Astrocyte (in vitro differentiated cells and primary cell): ENCODE data around the gene SETD2. TPM values are rescaled to one million over a fixed set of nuclear protein-coding genes. Genes with fewer than 3 reads are reported as not detected.
"Not testable (repeated sequence)": the region's sequence is repeated elsewhere in the genome, so short reads cannot be mapped to it uniquely, and the experiment has no call there.

Experiments
- DNase-seq: peaks from one replicate; pipeline ENCODE4 v3.0.0-alpha.2; 2010; ENCODE audit warnings: low read depth
- FAIRE-seq: peaks from 2 replicates; lab custom pipeline; 2011; peaks lifted over from hg19 to GRCh38; lab: Jason Lieb, UNC
- H2AFZ ChIP-seq: 2 replicates; pipeline ENCODE4 v1.6.0; 2012; ENCODE audit warnings: low read depth, low read length, inconsistent platforms
- H3K27ac ChIP-seq: 2 replicates; pipeline ENCODE4 v1.5.1; 2011; ENCODE audit warnings: low read depth, low read length, inconsistent platforms
- H3K27me3 ChIP-seq: 2 replicates; pipeline ENCODE4 v1.6.0; 2011; ENCODE audit warnings: low read length, inconsistent platforms; ENCODE audit not compliant: insufficient read depth
- H3K36me3 ChIP-seq: 2 replicates; pipeline ENCODE4 v1.5.1; 2011; ENCODE audit warnings: low read length, inconsistent platforms; ENCODE audit not compliant: insufficient read depth
- H3K4me1 ChIP-seq: 2 replicates; pipeline ENCODE4 v1.5.1; 2011; ENCODE audit warnings: low read length, inconsistent platforms; ENCODE audit not compliant: insufficient read depth
- H3K4me2 ChIP-seq: 2 replicates; pipeline ENCODE4 v1.6.0; 2012; ENCODE audit warnings: low read length, inconsistent platforms
- H3K4me3 ChIP-seq: 2 replicates; pipeline ENCODE4 v1.5.1; 2011; ENCODE audit warnings: low read depth, mild to moderate bottlenecking, low read length, inconsistent platforms; ENCODE audit not compliant: insufficient read depth
- H3K79me2 ChIP-seq: 2 replicates; pipeline ENCODE4 v1.6.0; 2012; ENCODE audit warnings: mild to moderate bottlenecking, low read length, inconsistent platforms; ENCODE audit not compliant: insufficient read depth
- H3K9ac ChIP-seq: 2 replicates; pipeline ENCODE4 v1.6.0; 2012; ENCODE audit warnings: mild to moderate bottlenecking, low read length, inconsistent platforms
- H3K9me3 ChIP-seq: 2 replicates; pipeline ENCODE4 v1.5.1; 2012; ENCODE audit warnings: low read depth, mild to moderate bottlenecking, low read length, inconsistent platforms; ENCODE audit not compliant: insufficient read depth
- H4K20me1 ChIP-seq: 2 replicates; pipeline ENCODE4 v1.6.0; 2012; ENCODE audit warnings: low read length, inconsistent platforms; ENCODE audit not compliant: insufficient read depth
- H3K27ac Mint-ChIP-seq: one replicate; pipeline ENCODE4 v1.8.0; 2021; ENCODE audit warnings: mild to moderate bottlenecking, mixed read lengths; ENCODE audit not compliant: unreplicated experiment
- H3K27me3 Mint-ChIP-seq: one replicate; pipeline ENCODE4 v1.8.0; 2021; ENCODE audit warnings: low read depth, mixed read lengths; ENCODE audit not compliant: unreplicated experiment
- H3K36me3 Mint-ChIP-seq: one replicate; pipeline ENCODE4 v1.8.0; 2021; ENCODE audit warnings: low read depth, mixed read lengths; ENCODE audit not compliant: unreplicated experiment
- H3K4me1 Mint-ChIP-seq: one replicate; pipeline ENCODE4 v1.8.0; 2021; ENCODE audit warnings: low read depth, mixed read lengths; ENCODE audit not compliant: unreplicated experiment
- H3K4me3 Mint-ChIP-seq: one replicate; pipeline ENCODE4 v1.8.0; 2021; ENCODE audit warnings: mild to moderate bottlenecking, moderate library complexity, mixed read lengths; ENCODE audit not compliant: unreplicated experiment
- H3K9me3 Mint-ChIP-seq: one replicate; pipeline ENCODE4 v1.8.0; 2021; ENCODE audit warnings: mild to moderate bottlenecking, mixed read lengths; ENCODE audit not compliant: unreplicated experiment
- EZH2 ChIP-seq: IDR thresholded peaks from 2 replicates; pipeline ENCODE4 v1.6.1; 2012; ENCODE audit warnings: mild to moderate bottlenecking, low read length, inconsistent platforms; ENCODE audit not compliant: insufficient read depth
- total RNA-seq: library from RNA; stranded (reverse); gene quantifications from 2 replicates; pipeline ENCODE4 v1.2.1, GENCODE V29; 2021
- TF ChIP-seq, protein P1 (sequence below): IDR thresholded peaks from 2 replicates; pipeline ENCODE4 v1.5.1; 2011; ENCODE audit warnings: low read depth, mild to moderate bottlenecking, inconsistent platforms, low read length, moderate library complexity; ENCODE audit not compliant: insufficient read depth

Gene SETD2
- total RNA-seq, 1 donor from 2014 or later = 46.5 TPM

DNA sequence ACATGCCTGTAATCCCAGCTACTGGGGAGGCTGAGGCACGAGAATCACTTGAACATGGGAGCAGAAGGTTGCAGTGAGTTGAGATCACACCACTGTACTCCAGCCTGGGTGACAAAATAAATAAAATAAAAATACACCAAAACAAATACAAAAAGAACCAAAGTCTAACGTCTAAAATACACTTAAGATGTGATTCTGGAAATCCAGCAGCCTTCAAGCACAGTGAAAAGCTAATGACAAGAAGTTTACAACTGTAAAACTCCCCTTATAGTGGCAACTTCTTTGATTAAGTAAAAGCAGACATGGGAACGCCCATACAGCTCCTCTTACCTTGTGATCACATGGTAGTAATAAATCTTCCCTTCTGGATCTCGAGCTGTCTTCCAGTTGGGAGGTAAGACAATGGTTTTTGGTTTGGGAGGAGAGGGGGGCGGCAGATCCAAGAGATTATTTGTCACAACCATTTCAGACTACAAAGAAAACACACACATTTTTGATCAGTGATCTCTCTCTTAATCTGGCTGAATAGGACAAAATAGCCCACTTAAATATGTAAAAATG lies 121.6 kb downstream of the SETD2 start:
- Mint-ChIP-seq H3K36me3 (peaks cover 8% of the 10 kb centered on the region), H3K27ac (no peak overlapping the region)
- FAIRE-seq = no peak

DNA sequence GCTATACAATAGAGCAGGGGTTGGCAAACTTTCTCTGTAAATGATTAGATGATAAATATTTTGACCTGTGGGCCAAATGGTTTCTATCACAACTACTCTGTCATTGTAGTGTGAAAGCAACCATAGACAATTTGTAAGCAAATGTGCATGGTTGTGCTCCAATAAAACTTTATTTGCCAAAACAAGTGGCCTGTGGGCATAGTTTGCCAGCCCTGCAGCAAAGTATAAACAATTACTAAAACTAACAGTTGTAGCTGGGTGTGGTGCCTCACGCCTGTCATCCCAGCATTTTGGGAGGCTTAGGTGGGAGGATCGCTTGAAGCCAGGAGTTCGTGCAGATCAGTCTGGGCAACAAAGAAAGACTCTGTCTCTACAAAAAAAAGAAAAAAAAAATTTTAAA lies 122.8 kb downstream of the SETD2 start:
- DNase-seq = no peak
- no peak overlapping the region for H3K4me3 ChIP-seq
- FAIRE-seq = no peak
- H3K4me3 Mint-ChIP-seq = no peak overlapping the region
- H3K9me3 Mint-ChIP-seq = no peaks in the 10 kb centered on the region
- no peaks in the 10 kb centered on the region for H3K4me1 Mint-ChIP-seq
- peaks cover 10% of the 10 kb centered on the region for H3K79me2 ChIP-seq
- no peak overlapping the region for H3K27ac ChIP-seq
- H3K27me3 Mint-ChIP-seq = no peaks in the 10 kb centered on the region
- no peak overlapping the region for H3K9ac ChIP-seq
- H3K4me2 ChIP-seq = no peak overlapping the region
- no peak overlapping the region for H3K27ac Mint-ChIP-seq
- H3K27me3 ChIP-seq = no peaks in the 10 kb centered on the region
- no peaks in the 10 kb centered on the region for H3K9me3 ChIP-seq
- H4K20me1 ChIP-seq = peaks cover 7% of the 10 kb centered on the region
- H3K36me3 ChIP-seq = peaks cover 53% of the 10 kb centered on the region
- H3K4me1 ChIP-seq = no peaks in the 10 kb centered on the region
- no peak overlapping the region for H2AFZ ChIP-seq
- TF ChIP-seq, protein P1, sequence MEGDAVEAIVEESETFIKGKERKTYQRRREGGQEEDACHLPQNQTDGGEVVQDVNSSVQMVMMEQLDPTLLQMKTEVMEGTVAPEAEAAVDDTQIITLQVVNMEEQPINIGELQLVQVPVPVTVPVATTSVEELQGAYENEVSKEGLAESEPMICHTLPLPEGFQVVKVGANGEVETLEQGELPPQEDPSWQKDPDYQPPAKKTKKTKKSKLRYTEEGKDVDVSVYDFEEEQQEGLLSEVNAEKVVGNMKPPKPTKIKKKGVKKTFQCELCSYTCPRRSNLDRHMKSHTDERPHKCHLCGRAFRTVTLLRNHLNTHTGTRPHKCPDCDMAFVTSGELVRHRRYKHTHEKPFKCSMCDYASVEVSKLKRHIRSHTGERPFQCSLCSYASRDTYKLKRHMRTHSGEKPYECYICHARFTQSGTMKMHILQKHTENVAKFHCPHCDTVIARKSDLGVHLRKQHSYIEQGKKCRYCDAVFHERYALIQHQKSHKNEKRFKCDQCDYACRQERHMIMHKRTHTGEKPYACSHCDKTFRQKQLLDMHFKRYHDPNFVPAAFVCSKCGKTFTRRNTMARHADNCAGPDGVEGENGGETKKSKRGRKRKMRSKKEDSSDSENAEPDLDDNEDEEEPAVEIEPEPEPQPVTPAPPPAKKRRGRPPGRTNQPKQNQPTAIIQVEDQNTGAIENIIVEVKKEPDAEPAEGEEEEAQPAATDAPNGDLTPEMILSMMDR = no peak
- TF ChIP-seq EZH2 = no peak
- peaks cover 8% of the 10 kb centered on the region for H3K36me3 Mint-ChIP-seq

More for the DNA sequence above, 121.6 kb downstream of the SETD2 start:
- Histone ChIP-seq H3K4me2 (no peak overlapping the region), H3K4me1 (no peaks in the 10 kb centered on the region), H3K9ac (no peak overlapping the region), H3K27ac (no peak overlapping the region), H3K79me2 (peaks cover 17% of the 10 kb centered on the region), H2AFZ (no peak overlapping the region), H4K20me1 (peaks cover 14% of the 10 kb centered on the region), H3K36me3 (peaks cover 50% of the 10 kb centered on the region), H3K27me3 (no peaks in the 10 kb centered on the region), H3K4me3 (no peak overlapping the region), H3K9me3 (no peaks in the 10 kb centered on the region)
- Mint-ChIP-seq H3K27me3 (no peaks in the 10 kb centered on the region), H3K4me3 (no peak overlapping the region), H3K4me1 (no peaks in the 10 kb centered on the region), H3K9me3 (no peaks in the 10 kb centered on the region)
- no peak for DNase-seq
- TF ChIP-seq, protein P1 = no peak
- TF ChIP-seq EZH2 = no peak

DNA sequence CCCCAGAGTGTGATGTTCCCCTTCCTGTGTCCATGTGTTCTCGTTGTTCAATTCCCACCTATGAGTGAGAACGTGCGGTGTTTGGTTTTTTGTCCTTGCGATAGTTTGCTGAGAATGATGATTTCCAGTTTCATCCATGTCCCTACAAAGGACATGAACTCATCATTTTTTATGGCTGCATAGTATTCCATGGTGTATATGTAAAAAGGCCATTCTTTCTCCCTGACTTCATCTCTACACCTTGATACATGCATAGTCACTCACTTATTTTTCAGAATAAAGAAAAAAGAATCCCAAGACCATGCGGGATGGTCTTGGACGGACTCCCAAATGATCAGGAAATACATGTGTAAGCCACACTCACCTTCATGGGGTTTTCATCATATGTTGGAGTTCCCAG lies 126.6 kb downstream of the SETD2 start:
- H3K4me3 Mint-ChIP-seq, H3K4me2 ChIP-seq, H2AFZ ChIP-seq, H3K9ac ChIP-seq, H3K27me3 Mint-ChIP-seq, FAIRE-seq, H3K27me3 ChIP-seq, H3K4me1 Mint-ChIP-seq, H3K9me3 ChIP-seq, H3K4me3 ChIP-seq, DNase-seq, H3K27ac ChIP-seq, H3K4me1 ChIP-seq, H3K27ac Mint-ChIP-seq, H3K79me2 ChIP-seq, H3K9me3 Mint-ChIP-seq: not testable (repeated sequence)
- H3K36me3 ChIP-seq = peaks cover 55% of the 10 kb centered on the region
- H3K36me3 Mint-ChIP-seq = peaks cover 15% of the 10 kb centered on the region
- peaks cover 12% of the 10 kb centered on the region for H4K20me1 ChIP-seq
